ENCODE results near the gene SNX19.

The SNX19 gene

DNA sequence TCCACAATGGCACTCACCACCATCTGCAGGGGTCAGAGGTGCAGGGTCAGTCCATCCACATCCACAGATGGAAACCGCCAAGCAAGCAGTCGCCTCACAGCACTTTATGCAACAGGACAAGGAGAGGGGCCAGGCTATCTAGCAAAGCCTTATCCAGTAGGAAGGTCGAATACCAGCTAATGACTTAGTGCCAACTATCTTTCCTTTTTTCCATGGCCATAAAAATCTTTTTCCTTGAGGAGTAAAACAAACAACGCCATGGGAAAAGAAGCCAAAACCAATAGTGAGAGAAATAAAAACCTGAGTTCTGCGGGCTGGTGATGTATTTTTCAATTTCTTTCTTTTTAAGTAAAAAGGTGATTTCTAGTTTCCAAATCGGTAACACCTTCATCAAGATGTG, 8.2 kb downstream of the SNX19 start:
- DNase-seq (ENCODE audit: low read depth), result no peak
- H3K4me3 ChIP-seq (ENCODE audit: control insufficient read depth, low read depth, low read length), result no peak overlapping the region
- TF ChIP-seq, protein P1, sequence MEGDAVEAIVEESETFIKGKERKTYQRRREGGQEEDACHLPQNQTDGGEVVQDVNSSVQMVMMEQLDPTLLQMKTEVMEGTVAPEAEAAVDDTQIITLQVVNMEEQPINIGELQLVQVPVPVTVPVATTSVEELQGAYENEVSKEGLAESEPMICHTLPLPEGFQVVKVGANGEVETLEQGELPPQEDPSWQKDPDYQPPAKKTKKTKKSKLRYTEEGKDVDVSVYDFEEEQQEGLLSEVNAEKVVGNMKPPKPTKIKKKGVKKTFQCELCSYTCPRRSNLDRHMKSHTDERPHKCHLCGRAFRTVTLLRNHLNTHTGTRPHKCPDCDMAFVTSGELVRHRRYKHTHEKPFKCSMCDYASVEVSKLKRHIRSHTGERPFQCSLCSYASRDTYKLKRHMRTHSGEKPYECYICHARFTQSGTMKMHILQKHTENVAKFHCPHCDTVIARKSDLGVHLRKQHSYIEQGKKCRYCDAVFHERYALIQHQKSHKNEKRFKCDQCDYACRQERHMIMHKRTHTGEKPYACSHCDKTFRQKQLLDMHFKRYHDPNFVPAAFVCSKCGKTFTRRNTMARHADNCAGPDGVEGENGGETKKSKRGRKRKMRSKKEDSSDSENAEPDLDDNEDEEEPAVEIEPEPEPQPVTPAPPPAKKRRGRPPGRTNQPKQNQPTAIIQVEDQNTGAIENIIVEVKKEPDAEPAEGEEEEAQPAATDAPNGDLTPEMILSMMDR (IDR thresholded peaks at IDR 0.05; ENCODE audit: control insufficient read depth, insufficient read depth, low read depth, low read length, missing control alignments), result no peak

DNA sequence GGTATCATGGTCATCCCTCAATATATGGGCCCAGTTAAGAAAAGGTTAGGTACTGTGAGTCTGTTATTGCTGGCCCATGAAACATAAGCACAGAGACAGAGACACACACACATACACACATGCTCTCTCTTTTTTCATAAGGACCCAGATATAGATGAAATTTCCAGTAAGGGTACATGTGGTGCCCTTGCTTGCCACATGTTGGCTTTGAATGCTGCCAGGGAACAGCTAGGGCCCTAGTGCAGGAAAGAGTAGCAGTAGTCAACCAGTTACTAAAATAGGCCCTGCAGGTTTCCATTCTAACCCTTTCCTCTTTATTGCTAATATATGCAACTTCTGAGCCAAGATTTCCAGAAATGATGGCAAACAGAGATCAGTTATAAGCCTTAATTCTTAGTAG, 9.1 kb downstream of the SNX19 start:
- H3K4me3 ChIP-seq (ENCODE audit: control insufficient read depth, low read depth, low read length), result no peak overlapping the region
- DNase-seq (ENCODE audit: low read depth), result no peak
- TF ChIP-seq, protein P1 (IDR thresholded peaks at IDR 0.05; ENCODE audit: control insufficient read depth, insufficient read depth, low read depth, low read length, missing control alignments), result no peak

DNA sequence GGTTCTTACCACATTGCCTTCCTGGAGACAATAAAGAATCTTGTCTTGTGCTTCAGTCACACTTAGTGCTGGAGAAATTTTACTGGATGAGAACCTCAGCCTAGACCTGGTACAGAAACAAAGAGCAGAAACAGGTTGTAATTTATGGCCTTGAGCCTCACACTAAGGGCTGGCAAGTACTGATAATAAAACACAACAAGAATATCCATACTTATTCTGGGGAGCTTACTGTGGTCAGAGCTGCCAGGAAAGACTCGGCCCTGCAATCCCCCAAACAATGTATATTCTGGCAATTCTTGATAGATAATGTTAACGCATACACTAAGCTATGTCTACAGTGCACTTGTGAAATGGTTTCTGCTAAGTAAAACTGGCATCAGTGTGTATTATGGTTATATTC, 9.7 kb downstream of the SNX19 start:
- DNase-seq (ENCODE audit: low read depth), result no peak
- TF ChIP-seq, protein P1 (IDR thresholded peaks at IDR 0.05; ENCODE audit: control insufficient read depth, insufficient read depth, low read depth, low read length, missing control alignments), result no peak
- no peak overlapping the region for H3K4me3 ChIP-seq (ENCODE audit: control insufficient read depth, low read depth, low read length)

DNA sequence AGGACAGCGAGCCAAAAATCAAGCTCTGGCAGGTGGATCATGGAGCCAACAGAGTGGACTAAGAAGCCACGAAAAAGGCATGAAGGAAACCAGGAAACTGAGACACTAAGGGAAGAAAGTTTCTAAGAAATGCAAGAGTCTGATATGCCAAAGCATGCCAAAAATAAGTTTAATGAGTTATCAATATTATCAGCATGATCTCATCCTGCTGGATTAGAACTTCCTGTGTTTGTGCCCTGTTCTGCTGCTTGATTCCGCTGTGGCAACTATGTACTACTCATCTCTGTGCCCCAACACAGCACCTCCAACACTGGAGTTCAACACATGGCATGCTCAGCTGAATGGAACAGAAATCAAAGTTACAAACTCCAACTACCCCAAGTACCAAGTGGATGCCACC, 10.8 kb downstream of the SNX19 start:
- H3K4me3 ChIP-seq (ENCODE audit: control insufficient read depth, low read depth, low read length), result no peak overlapping the region
- DNase-seq (ENCODE audit: low read depth), result no peak
- TF ChIP-seq, protein P1 (IDR thresholded peaks at IDR 0.05; ENCODE audit: control insufficient read depth, insufficient read depth, low read depth, low read length, missing control alignments), result no peak

DNA sequence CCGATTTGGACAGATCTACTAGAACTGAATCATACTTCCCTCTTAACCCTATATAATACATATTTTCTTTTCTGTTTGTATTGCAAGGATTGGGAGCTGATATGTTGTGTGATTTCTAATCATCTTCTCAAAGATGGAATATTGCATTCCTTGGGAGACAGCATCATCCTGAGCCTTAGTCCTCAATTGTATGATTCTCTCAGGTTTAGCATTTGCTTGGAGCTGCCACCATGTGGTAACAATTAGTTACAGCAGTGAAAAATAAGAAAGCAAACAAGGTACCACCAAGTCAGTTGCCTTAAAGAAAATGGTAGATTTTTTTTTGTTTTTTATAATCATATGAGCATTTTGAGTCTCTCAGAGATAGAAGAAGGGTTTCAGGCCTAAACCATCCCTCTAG, 11.9 kb downstream of the SNX19 start:
- no peak overlapping the region for H3K4me3 ChIP-seq (ENCODE audit: control insufficient read depth, low read depth, low read length)
- no peak for DNase-seq (ENCODE audit: low read depth)
- TF ChIP-seq, protein P1 (IDR thresholded peaks at IDR 0.05; ENCODE audit: control insufficient read depth, insufficient read depth, low read depth, low read length, missing control alignments), result peak; percentile 26

DNA sequence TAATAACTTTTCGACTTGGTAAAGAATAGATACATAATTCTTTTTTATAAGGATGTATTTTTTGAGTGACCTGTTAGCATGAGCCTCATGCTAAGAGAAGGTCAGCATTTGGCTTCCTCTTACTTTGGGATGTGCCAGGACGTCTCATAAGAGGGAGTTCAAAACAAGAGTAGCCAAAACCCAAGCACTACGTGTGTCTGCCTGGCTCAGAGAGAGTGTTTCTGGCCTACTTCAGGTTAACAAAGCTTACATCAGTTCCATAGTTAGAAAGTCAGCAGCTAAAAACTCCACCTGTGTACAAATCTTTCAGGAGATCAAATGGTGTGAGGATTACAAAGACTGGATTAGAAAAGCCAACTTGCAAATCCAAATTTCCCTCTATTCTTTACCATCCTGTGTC, 13.9 kb downstream of the SNX19 start:
- no peak for DNase-seq (ENCODE audit: low read depth)
- TF ChIP-seq, protein P1 (IDR thresholded peaks at IDR 0.05; ENCODE audit: control insufficient read depth, insufficient read depth, low read depth, low read length, missing control alignments), result no peak
- no peak overlapping the region for H3K4me3 ChIP-seq (ENCODE audit: control insufficient read depth, low read depth, low read length)

DNA sequence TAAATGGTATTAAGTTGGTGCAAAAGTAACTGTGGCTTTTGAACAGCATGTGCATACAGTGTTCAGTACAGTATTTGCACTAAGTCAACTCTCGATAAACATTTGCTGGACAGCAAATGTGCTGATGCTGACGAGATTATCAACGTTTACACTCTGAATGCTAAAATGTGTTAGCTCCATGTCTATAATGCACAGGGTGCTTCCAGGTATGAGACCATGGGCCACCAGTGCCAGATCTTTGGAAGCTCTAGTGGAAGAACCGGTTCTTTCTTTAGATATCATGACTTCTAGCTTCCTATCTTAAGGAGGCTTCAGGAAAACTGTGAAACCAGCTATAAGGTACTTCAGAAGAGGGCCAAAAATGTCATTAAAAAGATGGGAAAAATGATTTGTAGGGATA, 17.2 kb downstream of the SNX19 start:
- TF ChIP-seq, protein P1 (IDR thresholded peaks at IDR 0.05; ENCODE audit: control insufficient read depth, insufficient read depth, low read depth, low read length, missing control alignments), result no peak
- DNase-seq (ENCODE audit: low read depth), result no peak
- H3K4me3 ChIP-seq (ENCODE audit: control insufficient read depth, low read depth, low read length), result no peak overlapping the region
